ENCODE data around the gene HLA-DQA1. TPM values are rescaled to one million over a fixed set of nuclear protein-coding genes. Genes with fewer than 3 reads are reported as not detected.

HLA-DQA1 gene
- total RNA-seq, 4 donors from 2014 or later: 0.31 to 9.0 (median 5.1) TPM

DNA sequence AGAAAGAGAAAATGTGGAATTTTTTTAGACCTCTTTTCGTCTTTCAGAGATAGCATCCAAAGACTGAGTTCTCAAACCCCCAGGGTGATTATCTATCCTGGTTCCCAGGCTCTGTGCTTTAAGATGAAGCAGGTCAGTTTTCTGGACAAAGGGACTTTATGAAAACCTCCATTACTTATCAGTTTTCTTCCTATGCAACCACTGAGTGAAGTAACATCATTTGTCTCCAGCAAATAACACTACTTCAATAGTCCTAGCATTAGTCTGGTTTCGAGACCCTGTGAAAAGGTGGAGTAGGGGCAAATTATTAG lies 29.3 kb upstream of the HLA-DQA1 start:
- Histone ChIP-seq H3K4me3 (no peak overlapping the region), H3K4me1 (no peaks in the 10 kb centered on the region), H3K27me3 (no peaks in the 10 kb centered on the region), H3K9me3 (no peaks in the 10 kb centered on the region), H3K27ac (no peak overlapping the region), H3K36me3 (no peaks in the 10 kb centered on the region)
- intact Hi-C loops (cut with DNase I): no loop called here
- no peak for DNase-seq
- TF ChIP-seq POLR2A (IDR thresholded peaks at IDR 0.05): no peak
- TF ChIP-seq, protein P1, sequence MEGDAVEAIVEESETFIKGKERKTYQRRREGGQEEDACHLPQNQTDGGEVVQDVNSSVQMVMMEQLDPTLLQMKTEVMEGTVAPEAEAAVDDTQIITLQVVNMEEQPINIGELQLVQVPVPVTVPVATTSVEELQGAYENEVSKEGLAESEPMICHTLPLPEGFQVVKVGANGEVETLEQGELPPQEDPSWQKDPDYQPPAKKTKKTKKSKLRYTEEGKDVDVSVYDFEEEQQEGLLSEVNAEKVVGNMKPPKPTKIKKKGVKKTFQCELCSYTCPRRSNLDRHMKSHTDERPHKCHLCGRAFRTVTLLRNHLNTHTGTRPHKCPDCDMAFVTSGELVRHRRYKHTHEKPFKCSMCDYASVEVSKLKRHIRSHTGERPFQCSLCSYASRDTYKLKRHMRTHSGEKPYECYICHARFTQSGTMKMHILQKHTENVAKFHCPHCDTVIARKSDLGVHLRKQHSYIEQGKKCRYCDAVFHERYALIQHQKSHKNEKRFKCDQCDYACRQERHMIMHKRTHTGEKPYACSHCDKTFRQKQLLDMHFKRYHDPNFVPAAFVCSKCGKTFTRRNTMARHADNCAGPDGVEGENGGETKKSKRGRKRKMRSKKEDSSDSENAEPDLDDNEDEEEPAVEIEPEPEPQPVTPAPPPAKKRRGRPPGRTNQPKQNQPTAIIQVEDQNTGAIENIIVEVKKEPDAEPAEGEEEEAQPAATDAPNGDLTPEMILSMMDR (IDR thresholded peaks at IDR 0.05): no peak
- WGBS, 2 donors: 44 to 45% methylated on average over 2 of the region's 2 CpGs

DNA sequence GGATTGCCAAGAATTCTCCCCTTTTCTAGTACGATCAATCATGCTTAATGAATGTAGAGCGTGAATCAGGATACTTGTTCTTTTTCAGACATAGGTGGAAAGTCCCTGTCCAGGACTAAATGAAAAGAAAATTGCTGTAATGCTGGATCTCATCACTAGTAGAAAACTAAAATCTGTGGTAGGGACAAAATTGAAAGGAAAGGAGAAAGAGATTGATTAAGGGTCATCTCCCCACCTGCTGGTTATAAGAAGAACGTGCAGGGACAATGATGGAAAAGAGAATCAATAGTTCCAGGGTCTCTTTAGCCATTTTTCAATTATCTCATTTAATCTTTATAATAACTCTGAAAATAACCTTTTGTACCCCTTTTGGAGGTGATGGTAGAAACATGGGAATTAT lies 28.8 kb upstream of the HLA-DQA1 start:
- TF ChIP-seq, protein P1 (IDR thresholded peaks at IDR 0.05): no peak

DNA sequence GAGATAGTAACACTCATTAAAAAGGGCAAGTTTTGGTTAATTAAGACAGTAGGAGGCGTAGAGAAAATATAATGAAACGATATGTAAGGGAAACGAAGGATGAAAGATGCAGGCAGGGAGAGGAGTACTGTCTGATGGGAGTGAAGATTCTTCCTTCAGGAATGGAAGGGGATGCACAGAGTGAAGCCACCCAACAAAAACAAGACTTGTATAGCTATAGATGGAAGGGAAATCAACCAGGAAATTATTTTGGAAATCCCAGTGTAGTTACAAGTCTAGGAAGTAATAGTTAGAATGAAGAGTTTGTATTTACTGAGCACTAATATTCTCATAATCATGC lies 27.8 kb upstream of the HLA-DQA1 start:
- Histone ChIP-seq H3K4me1 (no peaks in the 10 kb centered on the region), H3K36me3 (no peaks in the 10 kb centered on the region), H3K9me3 (no peaks in the 10 kb centered on the region), H3K4me3 (no peak overlapping the region), H3K27me3 (no peaks in the 10 kb centered on the region), H3K27ac (peak overlapping the region in 3 of 4 donors; percentile 48 to 82 (median 52))
- 53 to 76% methylated on average over 2 of the region's 3 CpGs for WGBS, 2 donors
- intact Hi-C loops (cut with DNase I): no loop called here
- TF ChIP-seq, protein P1 (IDR thresholded peaks at IDR 0.05): no peak
- TF ChIP-seq POLR2A (IDR thresholded peaks at IDR 0.05): no peak
- no peak for DNase-seq

More for the DNA sequence above, 28.8 kb upstream of the HLA-DQA1 start:
- intact Hi-C loops (cut with DNase I): no loop called here
- no peaks in the 10 kb centered on the region for H3K27me3 ChIP-seq
- H3K4me1 ChIP-seq: no peaks in the 10 kb centered on the region
- H3K4me3 ChIP-seq: no peak overlapping the region
- H3K9me3 ChIP-seq: no peaks in the 10 kb centered on the region
- no peak overlapping the region for H3K27ac ChIP-seq
- WGBS, 2 donors: 25 to 50% methylated on average over 2 to 3 of the region's 3 CpGs
- no peak for DNase-seq
- H3K36me3 ChIP-seq: no peaks in the 10 kb centered on the region

DNA sequence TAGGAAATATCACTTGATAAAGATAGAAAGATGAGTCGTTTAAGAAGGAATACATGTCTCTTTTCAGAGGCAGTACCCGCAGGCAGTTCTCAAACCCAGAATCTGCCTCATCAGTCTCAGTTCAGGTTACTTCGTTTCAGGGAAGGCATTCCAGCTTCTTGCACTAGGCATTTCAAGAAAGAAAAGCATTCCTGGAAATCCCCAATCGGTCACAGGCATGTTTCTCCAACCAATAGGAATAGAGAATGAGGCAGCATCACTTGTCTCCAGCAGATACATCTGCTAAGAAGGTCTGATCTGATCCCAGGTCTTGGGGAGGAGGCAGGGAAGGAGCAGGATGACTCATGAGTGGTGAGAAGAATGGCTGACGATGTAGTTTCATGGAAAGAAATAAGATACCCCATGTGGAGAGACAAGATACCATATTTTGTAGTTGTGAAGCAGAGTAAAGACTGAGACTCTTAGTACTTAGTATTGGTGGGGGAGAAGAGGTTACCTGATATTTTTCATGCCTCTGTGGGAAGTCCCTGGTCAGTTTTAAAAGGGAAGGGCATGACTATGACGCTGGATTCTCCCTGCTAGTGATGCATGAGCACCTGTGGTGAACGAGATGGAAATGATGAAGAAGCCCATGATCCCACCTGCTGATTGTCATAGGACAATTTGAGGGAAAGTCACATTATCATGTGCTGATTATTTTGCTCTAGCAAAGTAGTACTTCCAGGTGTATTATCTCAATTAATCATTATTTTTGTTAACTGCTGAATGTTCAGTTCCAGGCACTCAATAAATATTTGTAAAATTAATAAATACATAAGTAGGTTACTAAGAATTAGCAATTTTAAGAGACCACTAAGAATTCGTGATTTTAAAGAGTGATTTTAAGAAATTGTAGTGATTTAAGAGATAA lies 27.2 kb upstream of the HLA-DQA1 start:
- no peak for TF ChIP-seq POLR2A (IDR thresholded peaks at IDR 0.05)
- TF ChIP-seq, protein P1 (IDR thresholded peaks at IDR 0.05): no peak
- no peaks in the 10 kb centered on the region for H3K9me3 ChIP-seq
- H3K27ac ChIP-seq: peak overlapping the region; percentile 46 to 82 (median 62)
- intact Hi-C loops (cut with DNase I): no loop called here
- H3K36me3 ChIP-seq: no peaks in the 10 kb centered on the region
- DNase-seq: no peak
- no peaks in the 10 kb centered on the region for H3K4me1 ChIP-seq
- H3K4me3 ChIP-seq: peak overlapping the region in 1 of 4 donors; percentile 45
- 1 to 9% methylated on average over 8 of the region's 8 CpGs for WGBS, 2 donors
- no peaks in the 10 kb centered on the region for H3K27me3 ChIP-seq

DNA sequence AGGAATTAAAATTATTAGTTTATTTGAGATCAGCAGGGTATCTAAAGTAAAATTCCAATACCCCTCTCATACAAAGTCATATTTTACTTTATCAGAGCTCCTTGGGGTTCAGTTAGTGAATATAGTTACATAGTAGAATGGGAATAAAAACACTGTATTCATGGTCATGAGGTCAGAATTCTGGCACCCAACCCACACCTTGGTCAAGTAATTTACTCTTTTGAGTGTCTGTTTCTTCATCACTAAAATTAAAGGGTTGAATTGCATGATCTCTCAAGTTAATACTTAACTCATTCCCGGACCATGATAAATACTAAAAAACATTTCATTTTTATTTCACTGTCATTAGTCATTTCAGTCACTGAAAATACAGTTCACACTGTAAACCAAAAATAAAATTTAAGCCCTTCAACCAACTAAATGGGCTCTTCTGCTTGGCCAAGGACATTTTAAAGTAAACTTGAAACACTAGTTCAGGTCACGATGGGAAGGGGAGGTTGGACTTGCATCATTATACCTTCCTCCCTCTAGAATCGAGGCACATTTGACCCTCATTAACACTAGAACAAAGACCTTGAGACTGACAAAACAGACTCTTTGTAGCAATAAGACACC lies 26.4 kb upstream of the HLA-DQA1 start:
- TF ChIP-seq, protein P1 (IDR thresholded peaks at IDR 0.05): no peak
- no peak for TF ChIP-seq POLR2A (IDR thresholded peaks at IDR 0.05)

More for the DNA sequence above, 26.4 kb upstream of the HLA-DQA1 start:
- no peaks in the 10 kb centered on the region for H3K36me3 ChIP-seq
- intact Hi-C loops (cut with DNase I): no loop called here
- no peak overlapping the region for H3K4me3 ChIP-seq
- H3K4me1 ChIP-seq: no peaks in the 10 kb centered on the region
- 25 to 26% methylated on average over 3 of the region's 3 CpGs for WGBS, 2 donors
- H3K9me3 ChIP-seq: no peaks in the 10 kb centered on the region
- DNase-seq: no peak
- H3K27me3 ChIP-seq: no peaks in the 10 kb centered on the region
- H3K27ac ChIP-seq: peak overlapping the region in 1 of 4 donors; percentile 73
